ENCODE results near the gene TCF7L1.
"Not testable (repeated sequence)": the region's sequence is repeated elsewhere in the genome, so short reads cannot be mapped to it uniquely, and the experiment has no call there.

The TCF7L1 gene

GRCh38 chr2:85330839-85331636 is 197.8 kb downstream of the TCF7L1 start:
- Histone ChIP-seq H3K27ac (ENCODE audit: low read depth, low read length) (no peak overlapping the region), H3F3A (ENCODE audit: control insufficient read depth, insufficient read depth) (no peaks in the 10 kb centered on the region), H3K4me3 (ENCODE audit: low read length) (no peak overlapping the region), H3K4me2 (ENCODE audit: low read length) (no peak overlapping the region), H4K20me1 (ENCODE audit: control insufficient read depth, insufficient read depth, low read depth, low read length) (peaks cover 6% of the 10 kb centered on the region), H3K9me3 (ENCODE audit: control insufficient read depth, insufficient read depth, low read length) (no peaks in the 10 kb centered on the region), H3K27me3 (ENCODE audit: control insufficient read depth, low read length) (no peaks in the 10 kb centered on the region), H3K9me2 (replicated peaks; ENCODE audit: control insufficient read depth, low read length) (no peaks in the 10 kb centered on the region), H3K4me1 (ENCODE audit: control insufficient read depth, low read length) (peaks cover 18% of the 10 kb centered on the region), H3K36me3 (ENCODE audit: control insufficient read depth, low read length) (peaks cover 20% of the 10 kb centered on the region), H3K79me2 (ENCODE audit: control insufficient read depth, low read length) (peaks cover 28% of the 10 kb centered on the region)
- TF ChIP-seq CTCF (IDR thresholded peaks at IDR 0.05; ENCODE audit: low read depth, low read length, poor library complexity, severe bottlenecking) = no peak
- no peak for TF ChIP-seq EZH2phosphoT487 (IDR thresholded peaks at IDR 0.05; ENCODE audit: borderline replicate concordance, low read length)

- H3K79me2 ChIP-seq (ENCODE audit: control insufficient read depth, low read length) = not testable (repeated sequence)
Measured at GRCh38 chr2:85333877-85334276, 200.7 kb downstream of the TCF7L1 start.

GRCh38 chr2:85334928-85335327 is 201.7 kb downstream of the TCF7L1 start:
- Histone ChIP-seq H3K4me2 (ENCODE audit: low read length) (no peak overlapping the region), H3K79me2 (ENCODE audit: control insufficient read depth, low read length) (no peaks in the 10 kb centered on the region), H3K27me3 (ENCODE audit: control insufficient read depth, low read length) (peaks cover 12% of the 10 kb centered on the region; the same call in 1 of the 2 replicates), H3K27ac (ENCODE audit: low read depth, low read length) (no peak overlapping the region), H3K9me3 (ENCODE audit: control insufficient read depth, insufficient read depth, low read length) (no peaks in the 10 kb centered on the region), H4K20me1 (ENCODE audit: control insufficient read depth, insufficient read depth, low read depth, low read length) (no peaks in the 10 kb centered on the region), H3F3A (ENCODE audit: control insufficient read depth, insufficient read depth) (no peaks in the 10 kb centered on the region), H3K9me2 (replicated peaks; ENCODE audit: control insufficient read depth, low read length) (no peaks in the 10 kb centered on the region), H3K4me3 (ENCODE audit: low read length) (no peak overlapping the region), H3K36me3 (ENCODE audit: control insufficient read depth, low read length) (no peaks in the 10 kb centered on the region), H3K4me1 (ENCODE audit: control insufficient read depth, low read length) (peaks cover 4% of the 10 kb centered on the region; the same call in 1 of the 2 replicates)
- TF ChIP-seq CTCF (IDR thresholded peaks at IDR 0.05; ENCODE audit: low read depth, low read length, poor library complexity, severe bottlenecking) (no peak), EZH2phosphoT487 (IDR thresholded peaks at IDR 0.05; ENCODE audit: borderline replicate concordance, low read length) (no peak)

More at GRCh38 chr2:85333877-85334276, 200.7 kb downstream of the TCF7L1 start:
- H3K4me3 ChIP-seq (ENCODE audit: low read length); H3F3A ChIP-seq (ENCODE audit: control insufficient read depth, insufficient read depth); H3K4me2 ChIP-seq (ENCODE audit: low read length); H4K20me1 ChIP-seq (ENCODE audit: control insufficient read depth, insufficient read depth, low read depth, low read length); H3K27me3 ChIP-seq (ENCODE audit: control insufficient read depth, low read length); H3K9me2 ChIP-seq (replicated peaks; ENCODE audit: control insufficient read depth, low read length); H3K9me3 ChIP-seq (ENCODE audit: control insufficient read depth, insufficient read depth, low read length); H3K36me3 ChIP-seq (ENCODE audit: control insufficient read depth, low read length); H3K27ac ChIP-seq (ENCODE audit: low read depth, low read length): not testable (repeated sequence)
- H3K4me1 ChIP-seq (ENCODE audit: control insufficient read depth, low read length) = peaks cover 12% of the 10 kb centered on the region
